ENCODE data around the gene PLEKHA1.

Gene PLEKHA1

DNA sequence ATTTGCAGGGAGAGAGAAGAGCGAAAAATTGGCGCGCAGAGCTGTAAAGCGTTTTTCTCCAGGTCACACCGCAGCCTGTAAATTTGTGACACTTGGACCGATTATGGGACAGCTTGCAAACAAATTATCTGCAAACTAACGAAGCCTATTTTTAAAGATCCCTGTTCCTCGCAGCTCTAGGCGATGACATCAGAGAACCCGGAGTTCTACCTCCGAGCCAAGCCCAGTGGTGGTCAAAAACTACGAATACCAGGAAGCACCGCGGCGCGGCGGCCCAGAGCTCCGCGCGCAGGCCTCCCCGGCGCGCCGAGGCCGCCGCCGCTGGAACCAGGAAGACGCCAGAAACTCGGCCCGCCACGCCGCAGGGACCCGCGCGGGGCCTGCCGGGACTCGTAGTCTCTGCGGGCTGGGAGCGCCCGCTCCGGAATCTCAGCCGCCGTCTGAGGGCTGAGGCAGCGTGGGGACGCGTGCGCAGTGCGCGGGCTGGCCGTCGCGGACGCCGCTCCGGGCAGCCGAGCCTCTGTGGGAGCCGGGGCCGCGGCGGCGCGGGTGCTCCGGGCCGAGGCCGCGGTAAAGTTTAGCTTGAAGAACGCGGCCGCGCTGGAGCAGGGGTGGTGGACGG lies at the start of gene PLEKHA1:
TSS of gene PLEKHA1 (plus strand) at position 472 of the 622 bp plus-strand sequence. CDS start 18,493 bp downstream, outside the sequence.
- peak; percentile 90 for DNase-seq (ENCODE audit: low read depth)

DNA sequence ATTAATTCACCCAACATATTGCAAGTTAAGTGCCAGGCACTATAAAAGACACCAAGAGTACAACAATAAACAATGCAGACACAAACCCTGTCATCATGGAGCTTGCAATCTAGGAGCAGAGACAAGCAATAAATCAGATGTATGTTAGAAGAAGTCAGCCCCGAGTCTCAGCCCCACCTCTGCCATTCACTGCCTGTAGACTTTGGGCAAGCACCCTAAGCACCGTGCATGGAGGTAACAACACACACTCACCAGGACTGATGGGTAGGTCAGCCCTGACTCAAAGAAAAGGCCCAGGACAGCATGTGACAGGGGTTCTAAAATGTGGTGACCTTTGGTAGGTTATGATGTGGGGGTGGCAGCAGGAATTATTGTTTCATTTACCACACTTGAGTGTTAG lies 49.3 kb upstream of the PLEKHA1 start:
- no peak for DNase-seq (ENCODE audit: low read depth)

DNA sequence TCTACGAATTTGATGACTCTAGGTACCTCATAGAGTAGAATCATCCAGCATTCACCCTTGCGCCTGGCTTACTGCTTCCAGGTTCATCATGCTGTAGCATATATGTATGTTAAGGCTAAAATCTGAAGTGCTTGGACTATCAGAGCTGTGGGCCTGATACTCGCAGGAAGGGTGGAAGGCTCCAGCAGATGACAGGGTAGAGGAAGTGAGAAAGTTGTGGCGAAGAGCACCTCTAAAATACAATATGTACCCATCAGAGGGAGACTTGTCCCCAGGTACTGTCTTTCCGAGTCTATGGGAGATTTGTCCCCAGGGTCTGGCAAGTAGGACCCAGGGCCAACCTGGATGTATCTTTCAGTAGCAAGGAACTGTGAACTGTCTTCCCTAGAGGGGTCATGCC lies 48.1 kb upstream of the PLEKHA1 start:
- DNase-seq (ENCODE audit: low read depth) = no peak

DNA sequence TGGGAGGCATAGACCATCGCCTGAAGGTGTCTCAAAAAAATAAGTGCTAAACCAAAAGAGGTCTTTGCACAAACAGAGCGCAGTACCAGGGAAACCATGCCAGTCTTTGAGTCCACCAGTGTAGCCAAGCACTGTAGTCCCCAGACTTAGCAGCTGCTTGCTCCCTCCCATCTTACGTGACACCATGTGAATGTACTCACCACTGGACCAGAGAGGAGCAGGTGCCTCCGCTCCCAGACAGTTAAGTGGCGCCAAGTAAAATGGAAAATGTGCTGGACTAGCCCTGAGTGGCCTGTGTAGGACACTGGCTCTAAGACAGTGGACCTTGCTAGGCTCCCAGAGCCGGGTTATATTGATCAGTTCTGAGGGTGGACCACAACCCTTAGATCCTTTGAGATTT lies 47.7 kb upstream of the PLEKHA1 start:
- DNase-seq (ENCODE audit: low read depth) = no peak

DNA sequence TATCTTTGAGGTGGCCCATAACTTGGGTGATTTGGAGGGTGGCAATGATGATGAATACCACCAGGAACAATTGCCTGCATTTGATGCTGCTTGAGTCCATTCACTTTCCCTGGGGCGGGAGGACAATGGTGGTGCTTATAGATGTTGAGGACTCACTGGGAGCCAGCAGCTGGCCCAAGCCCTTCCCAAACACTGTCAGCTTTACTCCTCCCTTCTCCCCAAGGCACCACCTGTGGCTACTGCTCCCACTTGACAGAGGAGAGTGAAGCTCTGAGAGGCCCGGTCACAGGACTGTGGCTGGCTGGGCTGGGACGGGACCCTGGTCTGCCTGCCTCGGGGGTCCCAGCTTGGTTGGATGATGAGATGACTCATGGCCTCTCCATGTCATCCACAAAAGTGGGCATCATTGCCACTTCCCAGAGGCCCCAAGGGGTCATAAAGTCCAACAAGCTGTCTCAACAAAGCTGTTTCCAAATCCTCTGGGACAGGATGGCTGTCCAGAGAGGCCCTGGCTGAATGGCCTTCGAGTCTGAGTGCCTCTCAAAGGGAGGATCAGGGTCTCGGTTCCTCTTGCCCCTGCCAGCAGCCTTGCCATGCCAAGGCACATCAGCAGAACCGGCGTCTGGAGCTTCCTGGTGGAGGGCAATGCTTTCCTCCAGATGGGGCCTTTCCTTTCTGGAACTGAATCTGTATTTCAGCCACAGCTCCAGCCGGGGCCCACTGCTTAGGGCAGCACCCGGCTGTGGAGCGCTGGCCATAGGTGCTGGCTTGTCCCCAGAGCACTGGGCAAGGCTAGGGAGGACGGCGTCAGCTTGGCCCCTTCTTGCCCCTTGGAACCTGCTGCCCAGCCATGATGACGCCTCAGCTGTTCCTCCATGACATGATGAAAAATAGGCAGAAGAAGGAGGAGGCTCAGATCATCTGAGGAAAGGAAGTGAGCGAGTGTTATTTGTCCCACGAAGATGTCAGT lies 47.0 kb upstream of the PLEKHA1 start:
- DNase-seq (ENCODE audit: low read depth) = no peak

DNA sequence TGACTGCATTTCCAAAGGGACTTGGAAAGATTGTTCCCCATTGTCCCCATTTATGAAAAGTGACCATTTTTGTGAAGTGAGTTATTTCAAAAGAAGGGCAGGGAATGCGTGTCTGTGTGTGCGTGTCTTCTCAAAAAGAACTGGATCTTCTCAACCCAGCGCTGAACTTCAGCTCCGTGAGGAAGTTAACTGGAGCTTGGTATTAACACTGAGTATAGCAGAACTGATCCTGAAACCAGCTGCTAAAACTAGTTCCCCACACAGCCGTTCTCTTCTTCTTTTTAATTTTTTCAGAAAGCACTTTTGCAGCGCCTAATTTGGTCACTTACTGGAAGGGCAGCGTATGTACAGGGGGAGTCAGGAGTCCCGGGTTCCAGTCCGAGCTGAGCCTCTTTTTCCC lies 45.8 kb upstream of the PLEKHA1 start:
- DNase-seq (ENCODE audit: low read depth) = no peak

DNA sequence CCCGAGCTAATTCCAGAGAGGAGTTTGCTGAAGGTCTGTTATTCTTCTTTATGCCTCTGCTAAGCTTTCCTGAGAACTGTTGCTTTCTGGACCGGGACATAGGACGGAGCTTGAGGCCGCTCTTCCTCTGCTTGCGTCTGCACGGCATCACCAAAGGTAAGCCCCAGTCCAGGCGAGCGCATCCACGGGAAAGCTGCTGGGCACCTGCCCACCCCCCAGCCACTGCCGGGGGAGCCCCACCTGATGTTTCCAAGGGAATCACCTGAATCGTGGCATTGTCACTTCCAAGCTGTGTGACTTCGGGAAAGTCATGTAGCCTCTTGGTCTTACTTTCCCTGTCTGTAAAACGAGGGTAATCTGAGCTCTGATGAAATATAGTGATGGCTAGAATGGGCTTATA lies 45.1 kb upstream of the PLEKHA1 start:
- DNase-seq (ENCODE audit: low read depth) = no peak

DNA sequence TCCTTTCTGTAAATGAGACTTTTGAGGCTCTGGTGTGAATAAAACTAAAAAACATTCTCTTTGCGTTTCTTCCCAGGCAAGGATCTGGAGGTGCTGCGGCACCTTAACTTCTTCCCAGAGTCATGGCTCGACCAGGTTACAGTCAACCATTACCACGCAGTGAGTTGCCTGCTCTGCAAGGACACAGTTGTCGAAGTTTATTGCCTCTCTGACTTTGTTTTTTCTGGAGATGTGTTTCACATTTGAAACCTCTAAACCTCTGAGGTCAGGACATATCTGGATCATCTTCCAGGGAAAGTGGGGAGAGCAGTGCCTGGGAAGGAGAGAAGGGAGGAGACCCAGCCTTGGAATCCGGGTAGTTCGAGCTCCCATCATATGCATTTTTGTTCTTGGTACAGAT lies 43.4 kb upstream of the PLEKHA1 start:
- no peak for DNase-seq (ENCODE audit: low read depth)

DNA sequence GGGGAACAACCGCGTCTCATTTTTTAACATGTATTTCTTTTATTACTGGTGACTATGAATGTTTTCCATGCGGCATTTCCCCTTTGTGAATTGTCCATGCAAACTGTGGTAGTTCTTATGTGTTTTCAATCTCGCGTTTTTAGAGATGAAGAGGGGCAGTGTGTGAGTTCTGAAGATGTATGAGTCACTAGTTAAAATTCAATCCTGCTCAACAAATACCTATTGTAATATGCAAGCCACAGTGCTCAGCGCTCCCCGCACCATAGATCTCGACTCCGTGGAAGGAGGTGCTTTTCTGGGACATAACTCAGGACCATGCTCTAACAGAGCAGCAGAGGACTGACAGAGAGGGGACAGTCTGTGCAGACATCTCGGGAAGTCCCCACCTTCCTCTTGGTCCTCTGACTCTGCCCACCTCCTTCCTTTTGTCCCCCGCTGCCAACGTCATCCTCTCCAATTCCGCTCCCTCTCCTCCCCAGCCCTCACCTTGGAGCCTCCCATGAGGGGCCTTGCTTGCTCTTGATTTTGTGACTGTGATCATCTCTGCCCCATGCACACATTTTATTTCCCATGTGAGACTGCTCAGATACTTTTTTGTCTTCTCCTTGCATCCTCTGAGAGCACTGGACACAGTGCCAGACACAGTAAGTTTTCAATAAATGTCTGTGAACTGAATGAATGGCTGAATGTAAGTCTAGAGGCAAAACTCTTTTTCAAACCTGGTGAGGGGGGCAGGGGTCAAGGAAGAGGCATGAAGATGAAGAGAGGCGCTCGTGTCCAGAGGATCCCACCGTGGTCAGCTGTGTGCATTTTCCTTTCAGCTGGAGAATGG lies 42.7 kb upstream of the PLEKHA1 start:
- no peak for DNase-seq (ENCODE audit: low read depth)

DNA sequence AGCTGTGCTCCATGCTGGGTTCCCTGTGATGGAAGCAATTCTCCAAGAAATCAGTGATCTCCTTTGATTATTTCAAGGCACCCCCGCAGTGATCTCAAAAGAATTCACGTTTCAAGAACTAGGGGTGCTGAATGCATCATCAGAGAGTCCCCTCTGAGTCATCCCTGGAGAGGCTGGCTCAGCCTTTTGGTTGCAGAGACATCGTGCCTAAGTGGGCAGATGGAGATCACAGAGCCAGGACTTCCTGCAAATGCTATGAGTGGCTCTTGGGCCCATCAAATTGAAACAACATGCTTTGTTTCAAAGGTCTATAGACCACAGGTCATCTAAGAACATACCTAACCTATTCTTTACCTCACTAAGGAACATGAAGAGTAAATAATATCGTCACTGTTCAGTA lies 41.5 kb upstream of the PLEKHA1 start:
- DNase-seq (ENCODE audit: low read depth) = no peak

DNA sequence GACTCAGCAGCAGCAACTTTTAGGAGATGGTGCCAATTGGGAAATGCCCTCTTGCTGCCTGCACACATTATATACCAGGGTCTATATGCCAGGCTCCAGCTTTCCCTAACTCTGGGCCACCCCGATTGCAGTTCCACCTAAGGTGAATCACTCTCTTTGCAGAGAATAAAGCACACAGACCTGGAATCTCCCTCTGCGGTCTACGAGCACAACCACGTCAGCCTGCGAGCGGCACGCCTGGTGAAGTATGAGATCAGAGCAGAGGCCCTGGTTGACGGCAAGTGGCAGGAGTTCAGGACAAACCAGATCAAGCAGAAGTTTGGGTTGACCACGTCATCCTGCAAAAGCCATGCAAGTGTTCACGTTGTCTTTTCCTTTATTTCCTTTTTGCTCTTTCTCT lies 38.2 kb upstream of the PLEKHA1 start:
- no peak for DNase-seq (ENCODE audit: low read depth)

DNA sequence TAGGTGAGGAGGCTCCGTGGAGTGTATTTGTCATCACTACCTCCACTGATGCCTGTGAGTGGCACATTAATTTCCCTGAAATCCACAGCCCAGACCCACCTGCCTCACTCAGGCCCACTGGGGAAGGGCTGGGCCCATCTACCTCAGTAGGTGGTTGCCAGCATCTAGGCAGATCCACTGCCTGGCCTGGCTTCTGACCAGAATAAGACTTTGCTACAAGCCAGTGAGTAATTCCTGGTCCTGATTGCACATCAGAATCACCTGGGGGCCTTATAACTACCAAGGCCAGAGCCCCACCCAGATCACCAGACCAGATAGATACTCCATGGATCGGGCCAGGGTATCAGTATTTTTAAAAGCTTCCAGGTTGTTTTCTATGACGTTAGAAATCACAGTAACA lies 37.5 kb upstream of the PLEKHA1 start:
- DNase-seq (ENCODE audit: low read depth) = no peak

DNA sequence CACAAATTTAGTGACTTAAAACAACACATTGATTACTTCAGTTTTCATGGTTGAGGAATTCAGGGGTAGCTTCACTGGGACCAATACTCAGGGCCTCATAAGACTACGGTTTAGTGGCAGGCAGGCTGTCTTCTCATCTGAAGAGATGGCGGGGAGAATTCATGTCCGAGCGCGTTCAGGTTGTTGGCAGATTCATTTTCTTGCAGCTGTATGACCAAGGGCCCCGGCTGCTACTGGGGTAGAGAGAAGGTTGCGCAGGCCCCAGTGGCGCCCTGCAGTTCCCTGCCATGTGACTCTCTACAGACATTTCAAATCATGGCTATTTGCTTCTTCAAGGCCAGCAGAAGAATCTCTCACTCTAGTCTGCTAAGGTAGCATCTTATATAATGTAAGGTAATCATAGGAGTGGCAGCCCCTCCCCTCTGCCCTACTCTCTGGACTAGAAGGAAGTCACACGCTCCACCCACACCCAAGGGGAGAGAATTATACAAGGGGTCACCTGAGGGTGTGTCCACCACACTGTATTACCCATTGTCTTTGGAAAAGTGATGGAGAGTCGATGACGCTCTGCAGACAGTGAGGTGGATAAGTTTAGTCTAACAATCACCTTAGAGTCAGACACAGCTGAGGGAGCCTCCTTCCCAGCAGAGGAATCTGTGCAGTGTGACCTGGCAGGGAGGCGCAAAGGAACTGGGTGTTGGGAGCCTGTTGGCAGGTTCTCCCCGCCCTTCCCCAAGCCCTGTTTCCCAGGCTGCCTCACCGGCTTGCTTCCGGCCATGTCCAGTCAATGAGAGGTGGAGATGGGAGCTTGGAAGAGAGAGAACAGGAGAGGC lies 35.7 kb upstream of the PLEKHA1 start:
- DNase-seq (ENCODE audit: low read depth) = no peak

DNA sequence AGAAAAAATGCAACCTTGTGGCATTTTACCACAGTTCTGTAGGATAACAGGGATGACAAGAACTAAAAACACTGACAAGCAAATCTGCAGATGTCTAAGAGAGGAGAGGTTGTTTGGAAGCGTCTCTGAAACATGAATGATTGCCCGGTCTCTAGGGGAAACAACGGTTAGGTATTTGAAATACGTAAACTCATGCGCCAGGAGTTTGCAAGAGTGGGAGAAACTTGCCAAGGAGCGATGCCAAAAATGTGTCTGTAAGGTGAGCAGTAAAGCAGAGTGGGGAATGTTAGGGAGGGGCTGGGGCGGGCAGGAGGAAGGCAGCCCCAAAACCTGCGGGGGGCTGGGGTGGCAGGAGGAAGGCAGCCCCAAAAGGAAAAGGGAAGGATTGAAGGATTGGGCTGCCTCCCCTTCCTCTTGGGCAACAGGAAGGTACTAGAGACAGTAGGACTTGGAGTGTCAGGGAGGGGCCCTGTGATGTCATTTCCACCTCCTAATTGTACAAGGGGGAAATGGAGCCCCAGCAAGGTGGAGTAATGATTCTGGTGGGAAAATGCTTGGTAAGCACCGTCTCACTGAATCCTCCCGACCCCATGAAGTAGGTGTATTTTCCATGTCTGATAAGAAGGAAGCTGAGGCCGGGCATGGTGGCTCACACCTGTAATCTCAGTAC lies 33.2 kb upstream of the PLEKHA1 start:
- no peak for DNase-seq (ENCODE audit: low read depth)

DNA sequence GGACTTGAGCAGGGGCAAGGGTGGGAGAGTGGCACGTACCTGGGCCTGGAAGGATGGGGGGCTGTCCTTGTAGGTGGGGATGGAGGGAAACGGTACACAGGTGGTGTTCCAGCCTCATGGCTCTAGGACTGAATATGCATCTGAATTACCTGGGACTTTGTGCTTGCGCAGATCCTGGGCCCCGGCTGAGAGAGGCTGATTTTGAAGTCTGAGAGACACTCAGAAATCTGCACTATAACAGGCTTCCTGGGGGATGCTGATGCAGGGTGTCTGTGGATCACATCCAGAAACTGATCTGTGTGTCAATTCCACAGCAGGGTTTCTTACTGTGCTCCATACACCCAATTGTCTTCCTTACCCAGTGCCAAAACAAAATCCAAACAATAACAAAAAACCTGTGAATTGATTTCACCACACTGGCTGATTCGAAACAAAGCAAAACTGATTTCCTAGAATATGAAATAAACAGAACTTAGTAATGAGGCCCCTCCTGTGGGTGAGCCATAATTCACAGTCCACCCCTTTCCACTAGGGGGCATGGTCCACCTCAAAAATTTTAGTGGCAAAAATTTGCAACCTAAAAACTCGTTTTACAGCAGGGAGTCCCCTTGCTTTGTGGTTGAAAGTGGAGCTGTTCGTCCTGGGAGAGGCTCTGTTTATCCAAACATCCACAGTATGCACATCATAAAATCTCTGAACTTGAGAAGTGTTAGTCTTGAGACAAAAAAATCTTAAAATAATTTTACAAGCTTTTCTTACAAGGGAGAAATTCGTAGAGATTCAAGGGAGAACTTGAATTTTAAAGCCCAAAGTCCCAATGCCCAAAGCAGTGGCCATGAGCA lies 32.0 kb upstream of the PLEKHA1 start:
- peak; percentile 37 for DNase-seq (ENCODE audit: low read depth)

DNA sequence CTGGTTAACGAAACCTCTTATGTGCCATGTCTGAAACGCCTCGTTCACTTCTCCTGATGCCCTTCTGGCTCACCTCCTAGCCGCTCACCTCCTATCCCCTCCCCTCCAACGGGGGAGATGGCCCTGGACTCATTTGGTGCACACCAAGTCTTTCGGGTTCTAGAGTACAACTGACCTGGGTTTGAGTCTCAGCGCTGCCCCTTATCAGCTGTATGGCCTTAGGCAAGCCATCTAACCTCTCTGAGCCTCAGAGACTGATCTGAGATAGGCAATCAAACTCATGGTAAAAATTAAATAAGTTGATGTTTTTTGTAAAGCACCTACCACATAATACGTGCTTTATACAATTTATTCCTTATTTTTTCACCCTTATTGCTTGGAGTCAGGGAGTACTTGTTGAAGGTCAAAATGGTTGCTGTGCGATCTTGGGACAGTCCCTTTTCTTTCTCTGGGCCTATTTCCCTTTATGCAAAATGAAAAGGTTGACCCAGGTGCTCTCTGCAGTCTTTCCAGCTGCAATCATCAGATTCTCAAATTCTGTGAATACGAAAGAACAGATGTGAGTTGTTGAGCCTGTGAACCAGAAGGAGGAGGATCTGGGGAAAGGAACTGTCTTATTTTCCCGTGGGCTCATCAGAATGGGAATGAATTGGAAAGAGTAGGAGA lies 31.2 kb upstream of the PLEKHA1 start:
- DNase-seq (ENCODE audit: low read depth) = no peak

DNA sequence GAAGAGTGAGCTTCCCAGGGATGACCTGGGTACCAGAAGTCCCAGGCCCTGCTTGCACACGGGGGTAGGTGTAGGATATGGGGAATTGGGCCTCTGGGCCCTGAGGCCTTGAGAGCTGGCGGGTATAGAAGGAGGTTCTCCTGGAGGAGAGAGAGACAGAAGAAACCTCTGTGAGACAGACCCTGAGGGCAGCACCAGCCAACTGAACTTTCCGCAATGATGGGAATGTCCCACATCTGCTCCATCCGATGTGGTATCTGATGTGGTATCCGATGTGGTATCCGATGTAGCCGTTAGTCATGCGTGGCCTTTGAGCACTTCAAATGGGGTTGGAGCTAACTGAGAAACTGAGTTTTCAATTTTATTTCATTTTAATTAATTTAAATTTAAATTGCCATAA lies 30.6 kb upstream of the PLEKHA1 start:
- no peak for DNase-seq (ENCODE audit: low read depth)

DNA sequence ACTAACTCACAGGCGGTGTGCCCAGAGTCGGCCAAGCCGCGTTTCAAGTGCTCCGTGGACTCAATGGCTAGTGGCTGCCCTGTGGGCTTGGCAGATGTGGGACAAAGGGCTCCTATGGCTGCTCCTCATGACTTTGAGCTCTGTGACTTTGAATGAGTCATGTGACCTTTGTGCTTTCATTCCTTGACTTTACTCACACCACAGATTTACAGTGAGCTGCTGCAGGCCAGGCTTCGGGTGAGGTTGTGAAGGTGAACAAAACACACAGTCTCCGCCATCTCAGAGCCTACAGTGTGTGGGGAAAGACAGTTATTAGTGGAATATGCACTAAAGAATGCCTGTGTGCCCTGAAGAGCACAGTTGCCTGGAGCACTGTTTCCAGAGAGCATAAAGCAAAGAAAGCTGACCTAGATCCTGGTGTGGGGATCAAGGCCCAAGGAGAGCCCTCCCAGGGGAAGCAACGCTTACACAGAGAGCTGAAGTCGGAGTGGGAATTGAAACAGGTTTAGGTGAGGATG lies 29.7 kb upstream of the PLEKHA1 start:
- no peak for DNase-seq (ENCODE audit: low read depth)

DNA sequence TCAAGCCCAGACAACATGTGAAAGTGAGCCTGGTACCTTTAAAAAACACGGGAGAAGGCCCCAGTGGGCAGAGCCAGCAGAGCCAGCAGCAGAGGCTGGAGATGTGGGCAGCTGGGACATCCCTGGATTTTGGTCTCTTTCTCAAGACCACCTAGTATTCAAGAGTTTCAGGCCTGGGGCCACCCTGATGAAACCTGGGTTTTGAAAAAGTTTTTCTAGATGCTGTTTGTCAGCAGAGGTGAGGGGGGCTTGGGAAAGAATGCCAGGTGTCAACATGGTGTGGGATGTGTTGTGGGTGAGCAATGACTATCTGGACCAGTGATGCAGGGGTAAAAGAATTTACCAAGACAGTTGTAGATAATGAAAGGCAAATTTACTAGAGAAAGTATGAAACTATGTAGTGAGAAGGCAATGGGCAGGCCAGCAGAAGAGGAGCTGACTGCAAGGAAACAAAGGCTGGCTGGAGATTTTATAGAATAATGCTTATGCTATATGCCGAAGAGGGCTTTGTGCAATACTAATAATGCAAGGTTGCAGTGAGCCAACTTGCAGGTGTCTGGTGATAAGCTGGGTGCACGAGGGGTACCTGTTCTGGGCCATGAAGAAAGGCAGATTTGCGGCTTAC lies 28.1 kb upstream of the PLEKHA1 start:
- DNase-seq (ENCODE audit: low read depth) = no peak

All from stimulated activated CD8-positive, alpha-beta memory T cell treated with anti-CD3 and anti-CD28 coated beads, Interleukin-4, amount 100 ng/mL, for 24 hours (primary cell).